Liver (tissue), 9 donors: ENCODE data around the gene BHLHE23. TPM values are rescaled to one million over a fixed set of nuclear protein-coding genes. Genes with fewer than 3 reads are reported as not detected.

Source experiments
- DNase-seq: peaks from one replicate; pipeline ENCODE4 v3.0.0-alpha.2; 2017; ENCODE audit warnings: low spot score
- H3K27ac ChIP-seq, 2 donors: one replicate each; pipeline ENCODE4 v1.7.0; 2013; ENCODE audit warnings: inconsistent platforms in 2 of 2, low read length in 2 of 2, control low read depth in 1 of 2, low read depth in 1 of 2, mild to moderate bottlenecking in 1 of 2
- H3K27me3 ChIP-seq, 4 donors: one replicate each; pipeline versions ENCODE4 v1.6.1 to v1.7.0; 2013; ENCODE audit warnings: low read length in 3 of 4, inconsistent platforms in 1 of 4, mild to moderate bottlenecking in 1 of 4, moderate library complexity in 1 of 4; ENCODE audit not compliant: control insufficient read depth in 4 of 4, insufficient read depth in 4 of 4
- H3K36me3 ChIP-seq, 4 donors: one replicate each; pipeline versions ENCODE4 v1.6.1 to v1.7.0; 2013; ENCODE audit warnings: low read length in 3 of 4, mild to moderate bottlenecking in 3 of 4, low read depth in 1 of 4, moderate library complexity in 1 of 4; ENCODE audit not compliant: control insufficient read depth in 4 of 4, insufficient read depth in 3 of 4
- H3K4me1 ChIP-seq, 4 donors: one replicate each; pipeline versions ENCODE4 v1.6.1 to v1.7.0; 2013; ENCODE audit warnings: low read length in 3 of 4, mild to moderate bottlenecking in 3 of 4, moderate library complexity in 1 of 4; ENCODE audit not compliant: control insufficient read depth in 4 of 4, insufficient read depth in 4 of 4
- H3K4me3 ChIP-seq, 3 donors: one replicate each; pipeline versions ENCODE4 v1.6.1 to v1.7.0; 2013; ENCODE audit warnings: low read length in 3 of 3, control low read depth in 1 of 3, low read depth in 1 of 3, mild to moderate bottlenecking in 1 of 3
- H3K9ac ChIP-seq, 2 donors: one replicate each; pipeline ENCODE4 v1.7.0; 2013; ENCODE audit warnings: low read length in 2 of 2, mild to moderate bottlenecking in 2 of 2, moderate library complexity in 2 of 2, control low read depth in 1 of 2, low read depth in 1 of 2
- H3K9me3 ChIP-seq, 4 donors: one replicate each; pipeline versions ENCODE4 v1.6.1 to v1.7.0; 2013; ENCODE audit warnings: low read length in 3 of 4; ENCODE audit not compliant: control insufficient read depth in 4 of 4
- ATF3 ChIP-seq: IDR thresholded peaks from 2 replicates; pipeline ENCODE4 v1.6.1; 2016; ENCODE audit warnings: antibody characterized with exemption
- CTCF ChIP-seq: fragments of 150-350 bp; IDR thresholded peaks from 2 replicates; pipeline ENCODE4 v1.5.1; 2017; ENCODE audit warnings: improper control_type of control experiment, low read depth, low read length; ENCODE audit not compliant: missing input control
- EGR1 ChIP-seq, 2 donors: IDR thresholded peaks; 2 replicates each; pipeline ENCODE4 v1.6.1; 2016 to 2018; ENCODE audit warnings: antibody characterized with exemption in 2 of 2, low read depth in 2 of 2
- FOXA1 ChIP-seq: IDR thresholded peaks from 2 replicates; pipeline ENCODE4 v1.6.1; 2016; ENCODE audit warnings: antibody characterized with exemption
- FOXA2 ChIP-seq: IDR thresholded peaks from 2 replicates; pipeline ENCODE4 v1.6.1; 2016; ENCODE audit warnings: antibody characterized with exemption
- GABPA ChIP-seq, 2 donors: IDR thresholded peaks in 1 of 2; conservative IDR thresholded peaks in 1 of 2; 2 replicates each; pipeline ENCODE4 v1.6.1; 2016; ENCODE audit warnings: antibody characterized with exemption in 2 of 2, mild to moderate bottlenecking in 1 of 2, moderate library complexity in 1 of 2
- HNF4A ChIP-seq, 2 donors: conservative IDR thresholded peaks; 2 replicates each; pipeline ENCODE4 v1.6.1; 2016; ENCODE audit warnings: antibody characterized with exemption in 2 of 2, mild to moderate bottlenecking in 2 of 2
- HNF4G ChIP-seq: IDR thresholded peaks from 2 replicates; pipeline ENCODE4 v1.6.1; 2016; ENCODE audit warnings: antibody characterized with exemption
- MAX ChIP-seq: IDR thresholded peaks from 2 replicates; pipeline ENCODE4 v1.6.1; 2016; ENCODE audit warnings: antibody characterized with exemption
- NR2F2 ChIP-seq: IDR thresholded peaks from 2 replicates; pipeline ENCODE4 v1.6.1; 2016; ENCODE audit warnings: antibody characterized with exemption
- RAD21 ChIP-seq, 2 donors: IDR thresholded peaks; 2 replicates each; pipeline ENCODE4 v1.6.1; 2016; ENCODE audit warnings: antibody characterized with exemption in 2 of 2, mild to moderate bottlenecking in 2 of 2
- REST ChIP-seq: IDR thresholded peaks from 2 replicates; pipeline ENCODE4 v1.6.1; 2016; ENCODE audit warnings: antibody characterized with exemption, mild to moderate bottlenecking
- RXRA ChIP-seq, 2 donors: IDR thresholded peaks; 2 replicates each; pipeline ENCODE4 v1.6.1; 2017 to 2018; ENCODE audit warnings: antibody characterized with exemption in 2 of 2, mild to moderate bottlenecking in 1 of 2
- SP1 ChIP-seq: IDR thresholded peaks from 2 replicates; pipeline ENCODE4 v1.6.1; 2018; ENCODE audit warnings: antibody characterized with exemption, mild to moderate bottlenecking
- TAF1 ChIP-seq: conservative IDR thresholded peaks from 2 replicates; pipeline ENCODE4 v1.6.1; 2016; ENCODE audit warnings: antibody characterized with exemption, mild to moderate bottlenecking
- YY1 ChIP-seq: IDR thresholded peaks from 2 replicates; pipeline ENCODE4 v1.6.1; 2016; ENCODE audit warnings: antibody characterized with exemption, mild to moderate bottlenecking
- ZBTB33 ChIP-seq: IDR thresholded peaks from 2 replicates; pipeline ENCODE4 v1.6.1; 2016; ENCODE audit warnings: antibody characterized with exemption
- WGBS: extraction: QIAGEN DNeasy Blood & Tissue Kit; methylation state at CpG from one replicate; pipeline ENCODE4 v1.1.7; 2013; 5-methylcytosine and 5-hydroxymethylcytosine counted together
- polyA plus RNA-seq, 2 donors: library from polyadenylated mRNA; stranded (reverse) in 1 of 2; unstranded in 1 of 2; fragments of 200-250 nt in 1 of 2; fragments of >200 nt in 1 of 2; fragmentation: Nextera tagmentation in 1 of 2; extraction: Ambion mirVana in 1 of 2; gene quantifications; one replicate each; pipeline versions ENCODE4 v1.2.1 to v1.2.3, GENCODE V29; 2013 to 2015
- total RNA-seq, 2 donors: library from RNA; depleted of rRNA; stranded (reverse); fragments of >200 nt; gene quantifications; one replicate each; pipeline ENCODE4 v1.2.3, GENCODE V29; 2014
- donor health status: healthy.
- donor health status: healthy.
- donor health status: healthy.
- donor health status: healthy.
- donor health status: healthy.

The BHLHE23 gene
- total and polyA plus RNA-seq, 4 donors = not detected

GRCh38 chr20:62962221-62962879 is 44.4 kb downstream of the BHLHE23 start:
- peaks cover 32 to 82% (median 33%) of the 10 kb centered on the region in 4 donors for H3K36me3 ChIP-seq
- no peak for DNase-seq
- H3K4me1 ChIP-seq = peaks cover 0 to 7% (median 1%) of the 10 kb centered on the region in 4 donors
- H3K9ac ChIP-seq = no peak overlapping the region
- H3K9me3 ChIP-seq = no peaks in the 10 kb centered on the region
- H3K27ac ChIP-seq = no peak overlapping the region
- no peak overlapping the region for H3K4me3 ChIP-seq
- no peaks in the 10 kb centered on the region for H3K27me3 ChIP-seq
- 94% methylated on average over 30 of the region's 30 CpGs for WGBS
- TF ChIP-seq HNF4A (conservative IDR thresholded peaks at IDR 0.05) (no peak), EGR1 (IDR thresholded peaks at IDR 0.05; ENCODE audit: low read depth in 2 of 2) (no peak), RXRA (IDR thresholded peaks at IDR 0.05) (no peak), TAF1 (no peak), YY1 (no peak), REST (no peak), GABPA (IDR thresholded peaks at IDR 0.05 in 1 of 2, conservative IDR thresholded peaks at IDR 0.05 in 1 of 2) (no peak)

GRCh38 chr20:62961799-62962198 is 45.0 kb downstream of the BHLHE23 start:
- no peak for DNase-seq
- peaks cover 30 to 84% (median 35%) of the 10 kb centered on the region in 4 donors for H3K36me3 ChIP-seq
- H3K9ac ChIP-seq = no peak overlapping the region
- H3K4me3 ChIP-seq = no peak overlapping the region
- WGBS = 91% methylated on average over 8 of the region's 8 CpGs
- no peaks in the 10 kb centered on the region for H3K27me3 ChIP-seq
- peaks cover 2 to 7% (median 5%) of the 10 kb centered on the region in 4 donors for H3K4me1 ChIP-seq
- TF ChIP-seq CTCF = no peak
- no peak for TF ChIP-seq FOXA1
- TF ChIP-seq ATF3 = no peak
- H3K27ac ChIP-seq = no peak overlapping the region
- H3K9me3 ChIP-seq = no peaks in the 10 kb centered on the region

GRCh38 chr20:62961310-62961783 is 45.4 kb downstream of the BHLHE23 start:
- Histone ChIP-seq H3K9me3 (no peaks in the 10 kb centered on the region), H3K9ac (no peak overlapping the region), H3K4me1 (peaks cover 2 to 12% (median 9%) of the 10 kb centered on the region in 4 donors), H3K4me3 (no peak overlapping the region), H3K27me3 (no peaks in the 10 kb centered on the region), H3K27ac (no peak overlapping the region), H3K36me3 (peaks cover 30 to 81% (median 35%) of the 10 kb centered on the region in 4 donors)
- no peak for DNase-seq
- WGBS = 90% methylated on average over 19 of the region's 19 CpGs
- TF ChIP-seq SP1 (no peak), MAX (no peak), EGR1 (IDR thresholded peaks at IDR 0.05; ENCODE audit: low read depth in 2 of 2) (no peak), ZBTB33 (no peak), CTCF (no peak), FOXA1 (no peak), FOXA2 (no peak), HNF4G (no peak), GABPA (IDR thresholded peaks at IDR 0.05 in 1 of 2, conservative IDR thresholded peaks at IDR 0.05 in 1 of 2) (no peak), RAD21 (IDR thresholded peaks at IDR 0.05) (no peak), YY1 (no peak), NR2F2 (no peak)
